ENCODE results near the gene GBX1.

GBX1 gene

GRCh38 chr7:151115121-151115835, 52.2 kb downstream of the GBX1 start:
- H3K36me3 ChIP-seq (ENCODE audit: control insufficient read depth in 1 of 2, insufficient read depth in 2 of 2, low read length in 2 of 2) = peaks cover 12 to 26% of the 10 kb centered on the region in 2 donors
- H3K9me3 ChIP-seq (ENCODE audit: control insufficient read depth in 1 of 2, low read length in 2 of 2) = no peaks in the 10 kb centered on the region
- no peaks in the 10 kb centered on the region for H3K27me3 ChIP-seq (ENCODE audit: low read depth, low read length)
- peaks cover 0 to 17% of the 10 kb centered on the region in 2 donors for H3K4me1 ChIP-seq (ENCODE audit: control insufficient read depth in 1 of 2, insufficient read depth in 2 of 2, low read length in 2 of 2)
- H3K27ac ChIP-seq (ENCODE audit: low read length) = no peak overlapping the region
- H3K4me3 ChIP-seq (ENCODE audit: low read depth in 1 of 2, low read length in 2 of 2) = no peak overlapping the region

- H3K9me3 ChIP-seq (ENCODE audit: control insufficient read depth in 1 of 2, low read length in 2 of 2) = no peaks in the 10 kb centered on the region
- H3K27me3 ChIP-seq (ENCODE audit: low read depth, low read length) = no peaks in the 10 kb centered on the region
- H3K27ac ChIP-seq (ENCODE audit: low read length) = no peak overlapping the region
- H3K4me3 ChIP-seq (ENCODE audit: low read depth in 1 of 2, low read length in 2 of 2) = no peak overlapping the region
- peaks cover 10 to 17% of the 10 kb centered on the region in 2 donors for H3K36me3 ChIP-seq (ENCODE audit: control insufficient read depth in 1 of 2, insufficient read depth in 2 of 2, low read length in 2 of 2)
- H3K4me1 ChIP-seq (ENCODE audit: control insufficient read depth in 1 of 2, insufficient read depth in 2 of 2, low read length in 2 of 2) = peaks cover 0 to 24% of the 10 kb centered on the region in 2 donors
Measured at GRCh38 chr7:151114151-151115090, 53.1 kb downstream of the GBX1 start.

- Histone ChIP-seq H3K9me3 (ENCODE audit: control insufficient read depth in 1 of 2, low read length in 2 of 2) (no peaks in the 10 kb centered on the region), H3K4me1 (ENCODE audit: control insufficient read depth in 1 of 2, insufficient read depth in 2 of 2, low read length in 2 of 2) (peaks cover 0 to 27% of the 10 kb centered on the region in 2 donors), H3K27ac (ENCODE audit: low read length) (no peak overlapping the region), H3K27me3 (ENCODE audit: low read depth, low read length) (no peaks in the 10 kb centered on the region), H3K4me3 (ENCODE audit: low read depth in 1 of 2, low read length in 2 of 2) (no peak overlapping the region), H3K36me3 (ENCODE audit: control insufficient read depth in 1 of 2, insufficient read depth in 2 of 2, low read length in 2 of 2) (peaks cover under 1 to 9% of the 10 kb centered on the region in 2 donors)
Measured at GRCh38 chr7:151113344-151114150, 53.9 kb downstream of the GBX1 start.

DNA sequence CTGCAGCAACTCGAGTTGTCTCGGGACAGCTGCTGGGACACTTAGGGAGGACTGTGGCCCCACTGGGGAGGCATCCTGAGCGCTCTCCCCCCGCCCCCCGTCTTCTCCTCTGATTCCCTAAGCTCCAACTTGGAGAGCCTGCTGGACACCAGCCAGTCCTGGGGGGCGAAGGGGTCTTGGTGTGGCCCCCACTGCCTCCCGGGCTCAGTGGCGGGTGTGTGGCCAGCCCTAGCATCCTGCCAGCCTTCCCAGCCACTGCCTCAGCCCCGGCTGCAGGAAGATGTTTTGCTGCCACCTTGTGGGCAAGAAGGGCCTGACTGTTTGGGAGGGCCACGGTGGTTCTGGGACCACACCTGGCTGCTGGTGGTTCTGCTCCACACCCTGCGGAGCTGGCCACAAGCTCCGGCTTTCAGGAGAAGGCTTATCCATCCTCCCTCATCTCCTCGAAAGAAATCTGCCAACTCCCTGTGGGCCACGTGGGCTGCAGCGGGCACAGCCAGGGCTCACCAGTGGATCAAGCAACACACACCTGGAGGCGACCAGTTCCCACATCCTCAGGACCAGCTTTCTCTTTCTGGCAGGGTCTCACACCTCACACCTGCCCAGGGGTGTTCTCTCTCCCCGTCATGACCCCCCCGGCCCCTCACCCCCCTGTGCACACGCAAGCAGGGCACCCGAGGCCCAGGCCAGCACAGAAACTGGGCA, 56.4 kb downstream of the GBX1 start:
- Histone ChIP-seq H3K9me3 (ENCODE audit: control insufficient read depth in 1 of 2, low read length in 2 of 2) (no peaks in the 10 kb centered on the region), H3K4me1 (ENCODE audit: control insufficient read depth in 1 of 2, insufficient read depth in 2 of 2, low read length in 2 of 2) (peaks cover 0 to 27% of the 10 kb centered on the region in 2 donors), H3K27ac (ENCODE audit: low read length) (no peak overlapping the region), H3K36me3 (ENCODE audit: control insufficient read depth in 1 of 2, insufficient read depth in 2 of 2, low read length in 2 of 2) (no peaks in the 10 kb centered on the region), H3K4me3 (ENCODE audit: low read depth in 1 of 2, low read length in 2 of 2) (no peak overlapping the region), H3K27me3 (ENCODE audit: low read depth, low read length) (no peaks in the 10 kb centered on the region)

GRCh38 chr7:151110236-151110940, 57.1 kb downstream of the GBX1 start:
- no peak overlapping the region for H3K4me3 ChIP-seq (ENCODE audit: low read depth in 1 of 2, low read length in 2 of 2)
- H3K27me3 ChIP-seq (ENCODE audit: low read depth, low read length) = no peaks in the 10 kb centered on the region
- no peak overlapping the region for H3K27ac ChIP-seq (ENCODE audit: low read length)
- H3K4me1 ChIP-seq (ENCODE audit: control insufficient read depth in 1 of 2, insufficient read depth in 2 of 2, low read length in 2 of 2) = peaks cover 0 to 21% of the 10 kb centered on the region in 2 donors
- H3K9me3 ChIP-seq (ENCODE audit: control insufficient read depth in 1 of 2, low read length in 2 of 2) = no peaks in the 10 kb centered on the region
- H3K36me3 ChIP-seq (ENCODE audit: control insufficient read depth in 1 of 2, insufficient read depth in 2 of 2, low read length in 2 of 2) = no peaks in the 10 kb centered on the region

GRCh38 chr7:151109094-151110048, 58.1 kb downstream of the GBX1 start:
- no peak overlapping the region for H3K4me3 ChIP-seq (ENCODE audit: low read depth in 1 of 2, low read length in 2 of 2)
- no peaks in the 10 kb centered on the region for H3K27me3 ChIP-seq (ENCODE audit: low read depth, low read length)
- no peak overlapping the region for H3K27ac ChIP-seq (ENCODE audit: low read length)
- no peaks in the 10 kb centered on the region for H3K9me3 ChIP-seq (ENCODE audit: control insufficient read depth in 1 of 2, low read length in 2 of 2)
- peaks cover 0 to 22% of the 10 kb centered on the region in 2 donors for H3K4me1 ChIP-seq (ENCODE audit: control insufficient read depth in 1 of 2, insufficient read depth in 2 of 2, low read length in 2 of 2)
- no peaks in the 10 kb centered on the region for H3K36me3 ChIP-seq (ENCODE audit: control insufficient read depth in 1 of 2, insufficient read depth in 2 of 2, low read length in 2 of 2)

- Histone ChIP-seq H3K9me3 (ENCODE audit: control insufficient read depth in 1 of 2, low read length in 2 of 2) (no peaks in the 10 kb centered on the region), H3K27ac (ENCODE audit: low read length) (no peak overlapping the region), H3K4me3 (ENCODE audit: low read depth in 1 of 2, low read length in 2 of 2) (no peak overlapping the region), H3K4me1 (ENCODE audit: control insufficient read depth in 1 of 2, insufficient read depth in 2 of 2, low read length in 2 of 2) (peaks cover 0 to 21% of the 10 kb centered on the region in 2 donors), H3K27me3 (ENCODE audit: low read depth, low read length) (no peaks in the 10 kb centered on the region), H3K36me3 (ENCODE audit: control insufficient read depth in 1 of 2, insufficient read depth in 2 of 2, low read length in 2 of 2) (peaks cover 0 to 4% of the 10 kb centered on the region in 2 donors)
Measured at GRCh38 chr7:151107882-151108281, 59.6 kb downstream of the GBX1 start.

DNA sequence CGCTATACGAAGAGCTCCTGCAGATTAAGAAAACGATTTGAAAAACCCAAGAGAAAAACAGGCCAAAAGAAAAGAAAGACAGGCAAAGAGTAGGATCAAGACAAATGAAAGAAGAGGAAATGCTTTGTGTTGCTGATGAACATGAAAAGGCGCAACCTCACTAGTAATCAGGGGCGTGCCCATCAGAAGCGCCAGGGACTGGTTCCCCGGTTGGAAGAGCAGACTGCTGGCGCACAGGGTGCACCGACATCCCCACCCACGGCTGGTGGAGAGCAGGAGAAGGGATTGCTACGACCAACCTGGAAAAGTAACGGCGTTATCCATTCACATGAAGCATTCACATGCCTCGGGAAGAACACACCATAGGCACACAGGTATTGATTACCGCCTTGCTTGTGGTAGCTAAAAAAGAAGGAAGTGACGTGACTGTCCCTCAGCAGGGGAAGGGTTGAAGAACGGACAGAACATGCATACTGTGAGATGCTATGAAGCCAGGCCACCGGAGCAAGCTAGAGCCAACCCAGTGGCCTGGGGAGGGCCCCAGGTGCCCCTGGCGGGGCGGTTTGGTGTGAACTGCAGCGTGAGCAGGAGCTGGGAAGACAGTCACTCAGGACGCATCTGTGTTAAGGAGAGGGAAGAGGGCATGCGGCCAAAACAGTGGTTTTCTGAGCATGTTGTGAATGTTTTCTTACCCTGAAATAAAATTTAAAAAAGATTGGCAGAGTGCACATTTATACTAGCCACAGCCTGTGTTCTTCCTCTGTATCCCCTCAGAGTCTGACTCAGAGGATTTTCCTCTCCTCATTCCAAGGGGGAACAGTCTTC, 62.9 kb downstream of the GBX1 start:
- Histone ChIP-seq H3K36me3 (ENCODE audit: control insufficient read depth in 1 of 2, insufficient read depth in 2 of 2, low read length in 2 of 2) (peaks cover 0 to 4% of the 10 kb centered on the region in 2 donors), H3K27ac (ENCODE audit: low read length) (no peak overlapping the region), H3K4me1 (ENCODE audit: control insufficient read depth in 1 of 2, insufficient read depth in 2 of 2, low read length in 2 of 2) (peaks cover 0 to 19% of the 10 kb centered on the region in 2 donors), H3K9me3 (ENCODE audit: control insufficient read depth in 1 of 2, low read length in 2 of 2) (no peaks in the 10 kb centered on the region), H3K4me3 (ENCODE audit: low read depth in 1 of 2, low read length in 2 of 2) (no peak overlapping the region), H3K27me3 (ENCODE audit: low read depth, low read length) (no peaks in the 10 kb centered on the region)

DNA sequence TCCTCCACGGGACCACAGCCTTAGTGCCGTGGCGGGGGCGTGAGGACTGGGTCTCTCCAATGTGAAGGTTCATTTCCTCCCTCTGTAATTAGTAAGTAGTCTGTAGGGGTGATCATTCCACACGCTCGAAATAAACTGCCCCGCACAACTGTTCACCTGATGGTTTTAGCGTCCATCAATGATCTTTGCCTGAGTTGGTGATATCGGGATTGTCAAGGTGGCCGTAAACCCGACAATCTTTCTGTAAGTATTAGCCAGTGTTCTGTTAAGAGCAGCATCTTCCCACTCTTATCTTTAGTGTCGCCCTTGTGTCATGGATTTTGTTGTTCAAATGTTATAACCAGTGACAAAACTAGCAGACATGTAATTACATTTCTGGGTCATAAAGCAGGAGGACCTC, 63.5 kb downstream of the GBX1 start:
- H3K4me1 ChIP-seq (ENCODE audit: control insufficient read depth in 1 of 2, insufficient read depth in 2 of 2, low read length in 2 of 2) = peaks cover 0 to 16% of the 10 kb centered on the region in 2 donors
- H3K4me3 ChIP-seq (ENCODE audit: low read depth in 1 of 2, low read length in 2 of 2) = no peak overlapping the region
- H3K27ac ChIP-seq (ENCODE audit: low read length) = no peak overlapping the region
- H3K9me3 ChIP-seq (ENCODE audit: control insufficient read depth in 1 of 2, low read length in 2 of 2) = no peaks in the 10 kb centered on the region
- peaks cover 0 to 4% of the 10 kb centered on the region in 2 donors for H3K36me3 ChIP-seq (ENCODE audit: control insufficient read depth in 1 of 2, insufficient read depth in 2 of 2, low read length in 2 of 2)
- H3K27me3 ChIP-seq (ENCODE audit: low read depth, low read length) = no peaks in the 10 kb centered on the region

Data from muscle layer of duodenum (tissue), 2 donors.